AG04450 (cell line): Measurements from ENCODE around the gene DCAF12. TPM values are rescaled to one million over a fixed set of nuclear protein-coding genes. Genes with fewer than 3 reads are reported as not detected.

Experiments used
- CTCF ChIA-PET: fragments of 300-600, 350-600 bp; formaldehyde crosslinking; extraction: SDS; loops from one replicate; lab custom pipeline; 2022; ENCODE audit warnings: antibody characterized with exemption, inconsistent platforms; lab: Charles Lee
- POLR2A ChIA-PET: fragments of 350-600 bp; formaldehyde crosslinking; extraction: SDS; loops from one replicate; lab custom pipeline; 2021; ENCODE audit warnings: antibody characterized with exemption, inconsistent platforms; lab: Yijun Ruan, JAX
- DNase-seq: peaks from one replicate; pipeline ENCODE4 v3.0.0-alpha.2; 2011; ENCODE audit warnings: low read depth, low spot score
- H3K27ac ChIP-seq: one replicate; pipeline ENCODE4 v1.5.1; 2012; ENCODE audit warnings: low read depth, low read length, control low read depth
- H3K27me3 ChIP-seq: one replicate; pipeline ENCODE4 v1.6.0; 2012; ENCODE audit warnings: low read length; ENCODE audit not compliant: control insufficient read depth, insufficient read depth
- H3K4me3 ChIP-seq: 2 replicates; pipeline ENCODE4 v1.5.1; 2011; ENCODE audit warnings: mild to moderate bottlenecking, low read depth, low read length, control low read depth
- H3K9me3 ChIP-seq: 2 replicates; pipeline ENCODE4 v1.5.1; 2012; ENCODE audit warnings: low read length; ENCODE audit not compliant: control insufficient read depth, insufficient read depth
- polyA minus RNA-seq: library from RNA; depleted of rRNA, polyadenylated mRNA; stranded (reverse); fragments of >200 nt; gene quantifications from 2 replicates; pipeline ENCODE4 v1.2.3, GENCODE V29; 2011; rRNA and poly(A)+ RNA removed
- polyA plus RNA-seq: library from polyadenylated mRNA; depleted of rRNA; stranded (reverse); fragments of >200 nt; gene quantifications from 2 replicates; pipeline ENCODE4 v1.2.3, GENCODE V29; 2011; rRNA removed
- TF ChIP-seq, protein P1 (sequence below): IDR thresholded peaks from 2 replicates; pipeline ENCODE4 v1.5.1; 2011; ENCODE audit warnings: low read depth, low read length, control low read depth, inconsistent platforms

DCAF12 gene
- polyA plus RNA-seq (27.8 and 29.4 TPM in 2 replicates), polyA minus RNA-seq (30.6 and 38.4 TPM in 2 replicates)

- CTCF ChIA-PET, result interaction anchor here (0.8 to 1.6 kb wide), 2 partner anchors 126 to 127 kb away, joined by 3 to 6 read pairs; no protein-coding TSS in a partner anchor
- Histone ChIP-seq H3K9me3 (peaks cover 4% of the 10 kb centered on the region; the same call in 1 of the 2 replicates), H3K4me3 (peak within 1 kb of the TSS; percentile 98), H3K27ac (peak within 1 kb of the TSS; percentile 85), H3K27me3 (no peaks in the 10 kb centered on the region)
- DNase-seq, result peak; percentile 73
- TF ChIP-seq, protein P1, sequence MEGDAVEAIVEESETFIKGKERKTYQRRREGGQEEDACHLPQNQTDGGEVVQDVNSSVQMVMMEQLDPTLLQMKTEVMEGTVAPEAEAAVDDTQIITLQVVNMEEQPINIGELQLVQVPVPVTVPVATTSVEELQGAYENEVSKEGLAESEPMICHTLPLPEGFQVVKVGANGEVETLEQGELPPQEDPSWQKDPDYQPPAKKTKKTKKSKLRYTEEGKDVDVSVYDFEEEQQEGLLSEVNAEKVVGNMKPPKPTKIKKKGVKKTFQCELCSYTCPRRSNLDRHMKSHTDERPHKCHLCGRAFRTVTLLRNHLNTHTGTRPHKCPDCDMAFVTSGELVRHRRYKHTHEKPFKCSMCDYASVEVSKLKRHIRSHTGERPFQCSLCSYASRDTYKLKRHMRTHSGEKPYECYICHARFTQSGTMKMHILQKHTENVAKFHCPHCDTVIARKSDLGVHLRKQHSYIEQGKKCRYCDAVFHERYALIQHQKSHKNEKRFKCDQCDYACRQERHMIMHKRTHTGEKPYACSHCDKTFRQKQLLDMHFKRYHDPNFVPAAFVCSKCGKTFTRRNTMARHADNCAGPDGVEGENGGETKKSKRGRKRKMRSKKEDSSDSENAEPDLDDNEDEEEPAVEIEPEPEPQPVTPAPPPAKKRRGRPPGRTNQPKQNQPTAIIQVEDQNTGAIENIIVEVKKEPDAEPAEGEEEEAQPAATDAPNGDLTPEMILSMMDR, result no peak
- POLR2A ChIA-PET, result interaction anchor here (0.5 to 1.1 kb wide), 3 partner anchors 16 to 127 kb away, joined by 3 to 10 read pairs (median 3); no protein-coding TSS in a partner anchor
Observed at GRCh38 chr9:34126207-34127034, at the start of gene DCAF12. Gene DCAF12, minus strand, starts transcription at chr9:34126698. Its CDS starts 267 bp downstream, at chr9:34126431.

DNA sequence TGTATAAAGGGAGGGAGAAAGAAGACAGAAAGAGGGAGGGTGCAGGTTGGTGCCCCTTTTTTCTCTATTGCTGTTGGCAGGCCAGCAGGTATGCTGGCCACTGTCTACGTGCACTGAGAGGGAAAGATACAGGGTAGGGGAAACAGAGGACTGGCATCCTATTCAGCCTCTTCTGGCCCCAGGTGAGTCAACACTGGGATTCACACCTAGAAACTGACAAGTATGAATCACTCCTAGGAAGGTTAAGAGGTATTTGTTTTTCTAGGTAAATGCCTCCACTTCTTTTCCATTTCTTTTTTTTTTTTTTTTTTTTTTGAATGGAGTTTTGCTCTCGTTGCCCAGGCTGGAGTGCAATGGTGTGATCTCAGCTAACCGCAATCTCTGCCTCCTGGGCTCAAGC is 49.6 kb upstream of the DCAF12 start:
- DNase-seq, result no peak
- no peaks in the 10 kb centered on the region for H3K27me3 ChIP-seq
- CTCF ChIA-PET, result no interaction called here
- POLR2A ChIA-PET, result no interaction called here
- H3K9me3 ChIP-seq, result no peaks in the 10 kb centered on the region
- TF ChIP-seq, protein P1, result no peak
- H3K27ac ChIP-seq, result no peak overlapping the region
- no peak overlapping the region for H3K4me3 ChIP-seq

GRCh38 chr9:34171753-34172535 is 45.4 kb upstream of the DCAF12 start:
- DNase-seq, result no peak
- CTCF ChIA-PET, result no interaction called here
- H3K27ac ChIP-seq, result no peak overlapping the region
- TF ChIP-seq, protein P1, result no peak
- POLR2A ChIA-PET, result no interaction called here
- no peak overlapping the region for H3K4me3 ChIP-seq
- H3K27me3 ChIP-seq, result no peaks in the 10 kb centered on the region
- H3K9me3 ChIP-seq, result no peaks in the 10 kb centered on the region

DNA sequence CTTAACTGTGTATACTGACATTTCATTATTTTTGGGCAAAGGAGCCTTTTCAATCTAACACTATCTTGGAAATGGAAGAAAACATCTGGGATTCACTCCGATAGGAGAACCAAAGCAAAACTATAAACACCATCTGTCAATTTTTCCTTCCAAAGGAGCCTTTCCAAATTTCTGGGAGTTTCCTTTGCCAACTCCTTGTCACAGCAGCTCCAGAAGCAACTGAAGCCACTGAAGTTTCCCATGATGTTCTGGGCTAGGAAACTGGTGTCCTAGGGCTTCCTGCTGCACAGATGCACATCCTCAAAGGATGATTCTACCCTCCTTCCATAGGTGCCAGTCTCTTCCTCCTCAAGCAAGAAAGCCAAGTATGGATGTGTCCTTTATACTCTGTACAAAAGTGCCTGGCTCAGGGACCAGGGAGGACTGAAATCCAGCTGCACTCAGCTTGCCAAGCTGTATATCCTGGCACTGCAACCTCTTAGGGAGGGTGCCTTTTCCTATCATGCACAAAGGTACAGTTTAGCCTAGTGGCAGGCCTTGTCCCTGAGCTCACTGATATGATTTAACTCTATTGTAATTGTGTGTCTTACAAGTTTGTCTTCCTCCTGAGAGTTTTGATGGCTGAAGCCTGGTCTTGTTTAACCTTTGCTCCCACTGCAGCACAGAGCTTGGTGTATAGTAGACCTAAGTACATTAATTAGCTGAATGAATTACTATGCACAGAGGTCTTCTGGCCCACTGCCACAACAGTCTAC is 43.9 kb upstream of the DCAF12 start:
- TF ChIP-seq, protein P1, result no peak
- Histone ChIP-seq H3K27ac (no peak overlapping the region), H3K4me3 (no peak overlapping the region), H3K9me3 (no peaks in the 10 kb centered on the region), H3K27me3 (no peaks in the 10 kb centered on the region)
- CTCF ChIA-PET, result no interaction called here
- POLR2A ChIA-PET, result no interaction called here
- no peak for DNase-seq
